ENCODE data around the gene MTERF1.
"Not testable (repeated sequence)": the region's sequence is repeated elsewhere in the genome, so short reads cannot be mapped to it uniquely, and the experiment has no call there.

The MTERF1 gene, protein sequence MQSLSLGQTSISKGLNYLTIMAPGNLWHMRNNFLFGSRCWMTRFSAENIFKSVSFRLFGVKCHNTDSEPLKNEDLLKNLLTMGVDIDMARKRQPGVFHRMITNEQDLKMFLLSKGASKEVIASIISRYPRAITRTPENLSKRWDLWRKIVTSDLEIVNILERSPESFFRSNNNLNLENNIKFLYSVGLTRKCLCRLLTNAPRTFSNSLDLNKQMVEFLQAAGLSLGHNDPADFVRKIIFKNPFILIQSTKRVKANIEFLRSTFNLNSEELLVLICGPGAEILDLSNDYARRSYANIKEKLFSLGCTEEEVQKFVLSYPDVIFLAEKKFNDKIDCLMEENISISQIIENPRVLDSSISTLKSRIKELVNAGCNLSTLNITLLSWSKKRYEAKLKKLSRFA
- 20.2 to 32.8 (median 23.4) reads per million in 4 experiments for total RNA-seq

- DNase-seq, result peak; percentile 86
Observed at GRCh38 chr7:91880413-91881241, at the start of gene MTERF1. TSS of gene MTERF1 (minus strand) at chr7:91880702. CDS start at chr7:91880083, 619 bp downstream.

- no peak for DNase-seq
Observed at GRCh38 chr7:91929463-91929862, 49.0 kb upstream of the MTERF1 start.

DNA sequence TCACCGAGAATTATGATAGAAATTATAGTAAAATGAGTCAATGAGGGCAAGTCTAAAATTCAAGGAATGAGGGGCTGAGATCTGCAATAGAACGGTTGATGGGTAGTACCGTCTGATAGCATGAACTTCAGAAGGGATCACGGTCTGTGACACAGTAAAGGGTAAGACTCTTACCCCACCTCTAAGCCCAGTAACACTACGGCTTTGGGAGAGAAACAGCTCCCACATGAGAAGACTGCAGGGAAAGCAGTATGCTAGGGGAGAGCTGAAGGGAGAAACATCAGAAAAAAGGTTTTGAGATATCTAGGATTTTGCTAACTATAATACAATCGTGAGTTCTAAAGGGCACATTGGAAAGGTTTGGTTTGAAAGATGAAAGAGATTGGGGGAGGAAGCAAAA, 47.4 kb upstream of the MTERF1 start:
- DNase-seq, result no peak

DNA sequence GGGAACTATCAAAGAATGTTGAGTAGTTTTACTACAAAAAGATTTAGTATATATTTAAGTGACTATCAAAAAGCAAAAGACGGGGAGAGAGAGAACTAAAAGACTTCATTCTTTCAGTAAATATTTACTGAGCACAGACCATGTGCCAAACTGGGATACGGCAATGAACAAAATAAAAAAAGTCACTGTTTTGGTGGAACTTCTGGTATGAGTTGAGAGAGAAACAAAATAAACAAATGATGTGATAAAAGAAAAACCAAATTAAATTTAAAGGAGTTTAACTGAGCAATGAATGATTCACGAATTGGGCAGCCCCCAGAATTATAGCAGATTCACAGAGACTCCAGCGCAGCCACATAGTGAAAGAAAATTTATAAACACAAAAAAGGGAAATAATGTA, 42.4 kb upstream of the MTERF1 start:
- DNase-seq, result no peak

DNA sequence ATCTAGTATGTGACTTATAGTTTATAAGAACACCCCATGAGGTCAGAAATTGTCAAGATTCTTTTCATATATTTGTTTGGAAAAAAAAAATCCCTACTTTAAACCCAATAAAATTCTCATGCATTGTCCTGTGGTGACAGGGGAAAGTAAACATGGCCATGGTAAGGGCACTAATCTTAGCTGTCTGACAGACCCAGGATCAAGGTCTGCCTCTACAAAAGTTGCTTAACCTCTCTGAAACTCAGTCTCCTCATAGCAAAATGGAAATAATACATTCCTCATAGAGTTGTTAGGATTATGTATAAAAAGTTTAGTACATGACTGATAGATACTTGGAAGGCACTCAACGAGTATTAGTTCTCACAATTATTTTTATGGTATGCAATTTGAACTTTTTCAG, 37.9 kb upstream of the MTERF1 start:
- no peak for DNase-seq

- no peak for DNase-seq
Observed at GRCh38 chr7:91916051-91916440, 35.5 kb upstream of the MTERF1 start.

DNA sequence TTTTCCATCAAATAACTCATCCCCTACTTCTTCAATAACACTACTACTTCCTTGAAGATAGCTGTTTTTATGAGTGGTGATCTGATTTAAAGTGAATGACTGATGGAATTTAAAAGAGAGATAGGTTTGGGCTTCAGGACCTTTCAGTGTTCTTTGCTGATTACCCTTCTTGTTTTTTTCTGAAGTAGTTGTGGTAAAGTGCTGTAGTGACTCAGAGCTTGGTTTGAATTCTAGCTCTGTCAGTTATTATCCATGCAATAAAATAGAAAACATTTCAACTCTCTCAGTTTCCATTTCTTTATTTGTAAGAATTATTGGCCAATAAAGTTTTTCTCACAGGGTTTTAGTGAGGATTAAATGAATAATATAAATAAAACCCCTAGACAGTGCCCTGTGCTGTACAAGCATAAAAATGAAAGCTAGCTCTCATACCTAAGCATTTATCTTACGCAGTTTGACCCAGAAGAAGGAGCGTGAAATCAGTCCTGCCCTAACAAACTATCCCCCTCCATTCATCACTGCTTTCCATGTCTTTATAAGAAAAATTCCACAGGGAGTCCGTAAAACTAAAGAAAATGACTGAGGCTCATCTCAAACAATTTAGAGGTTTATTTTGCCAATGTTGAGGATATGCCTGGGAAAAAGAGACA, 35.0 kb upstream of the MTERF1 start:
- no peak for DNase-seq

- DNase-seq, result no peak
Observed at GRCh38 chr7:91913612-91914011, 33.1 kb upstream of the MTERF1 start.

- DNase-seq, result no peak
Observed at GRCh38 chr7:91912494-91912893, 32.0 kb upstream of the MTERF1 start.

GRCh38 chr7:91911121-91911520, 30.6 kb upstream of the MTERF1 start:
- DNase-seq, result no peak

- DNase-seq, result no peak
Observed at GRCh38 chr7:91910171-91910570, 29.7 kb upstream of the MTERF1 start.

- DNase-seq, result no peak
Observed at GRCh38 chr7:91899563-91899962, 19.1 kb upstream of the MTERF1 start.

DNA sequence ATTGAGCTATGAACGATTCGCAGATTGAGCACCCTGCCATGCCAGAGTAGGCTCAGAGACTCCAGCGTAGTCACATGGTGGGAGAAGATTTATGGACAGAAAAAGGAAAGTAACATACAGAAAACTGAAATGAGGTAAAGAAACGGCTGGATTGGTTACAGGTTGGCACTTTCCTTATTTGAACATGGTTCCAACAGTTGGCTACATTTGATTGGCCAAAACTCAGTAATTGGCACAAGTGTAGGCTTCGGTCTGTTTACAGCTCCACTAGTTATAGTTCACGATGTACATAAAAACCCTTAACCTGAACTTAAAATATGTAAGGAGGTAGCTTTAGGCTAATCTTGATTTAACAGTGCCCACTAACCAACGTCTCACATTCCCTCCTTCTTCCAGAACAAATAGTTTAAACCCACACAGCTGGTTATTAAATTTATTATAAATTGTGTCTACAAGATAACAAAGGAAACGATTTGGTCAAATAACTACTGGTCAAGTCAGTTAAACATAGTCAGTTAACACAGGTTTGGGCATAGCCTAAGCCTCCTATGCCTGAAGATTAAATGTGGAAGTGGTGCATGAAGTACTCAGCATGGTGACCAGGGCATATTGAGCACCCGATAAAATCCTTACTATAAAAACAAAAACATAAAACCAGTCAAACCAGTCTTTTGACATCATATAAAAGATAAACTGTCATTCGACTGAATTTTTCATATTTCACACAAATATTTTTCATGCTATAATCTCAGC, 17.9 kb upstream of the MTERF1 start:
- no peak for DNase-seq

GRCh38 chr7:91894781-91895480, 14.4 kb upstream of the MTERF1 start:
- DNase-seq, result no peak

- DNase-seq, result not testable (repeated sequence)
Observed at GRCh38 chr7:91893699-91894098, 13.2 kb upstream of the MTERF1 start.

DNA sequence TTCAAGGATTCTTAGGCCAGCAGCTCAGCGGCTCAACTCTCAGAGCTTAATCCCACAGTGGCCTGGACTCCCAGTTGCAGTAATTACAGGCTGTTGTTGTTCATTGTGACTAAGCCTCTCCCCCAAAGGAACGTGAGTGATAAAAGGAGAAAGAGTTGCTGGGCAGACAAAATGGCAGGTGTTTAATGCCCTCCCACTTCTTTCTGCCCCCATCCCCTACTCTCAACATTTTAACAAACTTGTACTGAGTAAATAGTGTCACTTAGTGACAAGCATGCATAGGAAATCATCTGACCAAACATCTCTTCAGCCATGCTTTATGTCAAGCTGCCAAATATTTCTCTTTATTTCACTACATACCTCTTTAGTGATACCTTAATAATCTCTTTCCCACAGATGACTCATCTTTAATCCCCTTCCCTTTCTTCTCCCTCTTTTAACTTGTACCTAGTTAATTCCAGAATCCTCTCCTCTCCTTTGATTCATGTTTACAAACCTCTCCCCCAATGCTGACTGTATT, 12.4 kb upstream of the MTERF1 start:
- DNase-seq, result no peak

GRCh38 chr7:91892099-91892705, 11.7 kb upstream of the MTERF1 start:
- no peak for DNase-seq

DNA sequence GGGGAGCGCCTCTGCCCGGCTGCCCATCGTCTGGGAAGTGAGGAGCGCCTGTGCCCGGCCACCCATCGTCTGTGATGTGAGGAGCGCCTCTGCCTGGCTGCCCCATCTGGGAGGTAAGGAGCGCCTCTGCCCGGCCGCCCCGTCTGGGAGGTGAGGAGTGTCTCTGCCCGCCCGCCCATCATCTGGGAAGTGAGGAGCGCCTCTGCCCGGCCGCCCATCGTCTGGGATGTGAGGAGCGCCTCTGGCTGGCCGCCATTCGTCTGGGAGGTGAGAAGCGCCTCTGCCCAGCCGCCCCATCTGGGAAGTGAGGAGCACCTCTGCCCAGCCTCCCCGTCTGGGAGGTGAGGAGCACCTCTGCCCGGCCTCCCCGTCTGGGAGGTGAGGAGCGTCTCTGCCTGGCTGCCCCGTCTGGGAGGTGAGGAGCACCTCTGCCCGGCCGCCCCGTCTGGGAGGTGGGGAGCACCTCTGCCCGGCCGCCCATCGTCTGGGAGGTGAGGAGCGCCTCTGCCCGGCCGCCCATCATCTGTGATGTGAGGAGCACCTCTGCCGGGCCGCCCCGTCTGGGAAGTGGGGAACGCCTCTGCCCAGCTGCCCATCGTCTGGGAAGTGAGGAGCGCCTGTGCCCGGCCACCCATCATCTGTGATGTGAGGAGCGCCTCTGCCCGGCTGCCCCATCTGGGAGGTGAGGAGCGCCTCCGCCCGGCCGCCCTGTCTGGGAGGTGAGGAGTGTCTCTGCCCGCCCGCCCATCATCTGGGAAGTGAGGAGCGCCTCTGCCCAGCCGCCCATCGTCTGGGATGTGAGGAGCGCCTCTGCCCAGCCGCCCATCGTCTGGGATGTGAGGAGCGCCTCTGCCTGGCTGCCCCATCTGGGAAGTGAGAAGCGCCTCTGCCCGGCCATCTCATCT, 8.0 kb upstream of the MTERF1 start:
- not testable (repeated sequence) for DNase-seq

DNA sequence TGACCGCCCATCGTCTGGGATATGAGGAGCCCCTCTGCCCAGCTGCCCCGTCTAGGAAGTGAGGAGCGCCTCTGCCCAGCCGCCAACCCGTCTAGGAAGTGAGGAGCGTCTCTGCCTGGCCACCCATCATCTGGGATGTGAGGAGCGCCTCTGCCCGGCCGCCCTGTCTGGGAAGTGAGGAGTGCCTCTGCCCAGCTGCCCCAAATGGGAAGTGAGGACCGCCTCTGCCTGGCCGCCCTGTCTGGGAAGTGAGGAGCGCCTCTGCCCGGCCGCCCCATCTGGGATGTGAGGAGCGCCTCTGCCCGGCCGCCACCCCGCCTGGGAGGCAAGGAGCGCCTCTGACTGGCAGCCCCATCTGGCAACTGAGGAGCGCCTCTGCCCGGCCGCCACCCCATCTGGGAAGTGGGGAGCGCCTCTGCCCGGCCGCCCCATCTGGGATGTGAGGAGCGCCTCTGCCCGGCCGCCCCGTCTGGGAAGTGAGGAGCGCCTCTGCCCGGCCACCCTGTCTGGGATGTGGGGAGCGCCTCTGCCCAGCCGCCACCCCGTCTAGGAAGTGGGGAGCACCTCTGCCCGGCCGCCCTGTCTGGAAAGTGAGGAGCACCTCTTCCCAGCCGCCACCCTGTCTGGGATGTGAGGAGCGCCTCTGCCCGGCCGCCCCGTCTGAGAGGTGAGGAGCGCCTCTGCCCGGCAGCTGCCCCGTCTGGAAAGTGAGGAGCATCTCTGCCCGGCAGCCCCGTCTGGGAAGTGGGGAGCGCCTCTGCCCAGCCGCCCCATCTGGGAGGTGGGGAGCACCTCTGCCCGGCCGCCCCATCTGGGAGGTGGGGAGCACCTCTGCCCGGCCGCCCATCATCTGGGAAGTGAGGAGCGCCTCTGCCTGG, 7.1 kb upstream of the MTERF1 start:
- not testable (repeated sequence) for DNase-seq

All from effector CD8-positive, alpha-beta T cell (primary cell).